IPS-NIHi7 (cell line): Measurements from ENCODE around the gene MAMDC2.

Experiments used
- DNase-seq: peaks from one replicate; pipeline ENCODE4 v3.0.0; 2012; ENCODE audit warnings: mixed read lengths; ENCODE audit errors: extremely low spot score

MAMDC2 gene

GRCh38 chr9:70260606-70261005 is 217.0 kb downstream of the MAMDC2 start:
- no peak for DNase-seq

- no peak for DNase-seq
Measured at GRCh38 chr9:70261131-70261870, 217.7 kb downstream of the MAMDC2 start.

GRCh38 chr9:70262366-70262765 is 218.7 kb downstream of the MAMDC2 start:
- DNase-seq: no peak

- no peak for DNase-seq
Measured at GRCh38 chr9:70262948-70263347, 219.3 kb downstream of the MAMDC2 start.

GRCh38 chr9:70263421-70263820 is 219.8 kb downstream of the MAMDC2 start:
- DNase-seq: no peak
